HG02610 (cell line): ENCODE data around the gene TBPL1.
A peak's percentile ranks its signal among the peaks of the same experiment; 100 is the strongest.
"Not testable (repeated sequence)": the region's sequence is repeated elsewhere in the genome, so short reads cannot be mapped to it uniquely, and the experiment has no call there.

Source experiments
- ATAC-seq: cut with Tn5 transposase; IDR thresholded peaks from one replicate; pipeline ENCODE4 v1.9.1; 2021; ENCODE audit warnings: mild to moderate bottlenecking, moderate library complexity; ENCODE audit not compliant: unreplicated experiment

Gene TBPL1

GRCh38 chr6:133953634-133954415 is 801 bp downstream of the TBPL1 start:
- no peak for ATAC-seq

DNA sequence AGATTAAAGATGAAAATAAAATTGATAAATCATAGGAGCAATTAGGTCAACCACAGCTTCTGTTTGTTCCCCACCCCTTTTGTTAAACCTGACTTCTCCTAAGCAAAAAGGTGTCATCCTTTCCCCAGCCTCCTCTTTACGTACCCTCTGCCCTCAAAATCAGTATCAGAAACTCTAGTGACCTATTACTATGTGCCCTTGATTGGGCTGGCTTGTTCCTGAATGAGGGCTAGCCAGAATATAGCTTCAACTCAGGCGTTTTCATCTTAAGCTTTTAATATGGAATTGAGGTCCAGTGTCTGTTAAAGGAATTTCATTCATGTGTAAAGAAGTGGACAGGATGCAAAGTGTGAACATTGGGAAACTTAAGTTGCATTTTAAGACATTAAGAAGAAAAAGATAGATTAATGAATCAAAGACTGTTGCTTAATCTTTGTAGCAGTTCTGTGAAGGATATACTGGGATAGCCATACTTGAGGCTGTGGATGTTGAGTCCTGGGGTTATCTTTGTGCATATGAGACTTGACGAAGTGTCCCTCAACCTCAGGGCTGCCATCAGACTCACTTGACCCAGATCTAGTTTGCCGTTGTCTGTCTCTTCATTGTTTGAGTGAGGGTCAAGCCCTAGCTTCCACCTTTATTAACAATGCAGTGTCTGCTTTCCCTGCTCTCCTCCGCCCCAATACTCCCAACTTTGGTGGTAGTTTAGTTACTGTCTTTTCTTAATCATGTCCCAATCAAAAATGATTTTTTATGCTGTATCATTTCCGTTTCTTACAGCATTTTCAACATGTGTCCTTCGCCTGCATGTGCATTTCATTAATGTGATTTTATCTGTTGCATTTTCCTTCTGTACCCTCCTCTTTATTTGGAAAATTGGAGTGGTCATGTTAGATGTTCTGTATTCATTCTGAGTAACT is 1.9 kb downstream of the TBPL1 start:
- no peak for ATAC-seq

GRCh38 chr6:133955582-133956415 is 2.8 kb downstream of the TBPL1 start:
- ATAC-seq, result no peak

- no peak for ATAC-seq
These were observed 3.5 kb downstream of the TBPL1 start for GRCh38 chr6:133956416-133957049.

DNA sequence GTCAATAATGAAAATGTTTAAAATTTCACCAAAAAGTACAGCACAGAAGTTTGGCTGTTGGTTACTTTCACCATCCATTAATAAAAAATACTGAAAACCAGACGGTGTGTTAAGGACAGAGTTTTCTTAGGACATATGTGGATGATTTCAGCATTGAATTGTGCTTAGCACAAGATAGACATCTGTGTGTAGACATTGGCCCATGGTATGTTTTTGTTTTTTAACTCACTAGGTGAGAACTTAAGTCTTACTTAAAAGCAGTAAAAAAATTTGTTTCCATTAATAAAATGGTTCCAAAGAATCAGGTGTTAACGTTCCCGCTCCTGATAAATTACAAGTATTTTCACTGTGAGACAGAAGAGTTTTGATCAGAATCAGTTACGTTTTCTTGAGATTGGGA is 4.2 kb downstream of the TBPL1 start:
- no peak for ATAC-seq

DNA sequence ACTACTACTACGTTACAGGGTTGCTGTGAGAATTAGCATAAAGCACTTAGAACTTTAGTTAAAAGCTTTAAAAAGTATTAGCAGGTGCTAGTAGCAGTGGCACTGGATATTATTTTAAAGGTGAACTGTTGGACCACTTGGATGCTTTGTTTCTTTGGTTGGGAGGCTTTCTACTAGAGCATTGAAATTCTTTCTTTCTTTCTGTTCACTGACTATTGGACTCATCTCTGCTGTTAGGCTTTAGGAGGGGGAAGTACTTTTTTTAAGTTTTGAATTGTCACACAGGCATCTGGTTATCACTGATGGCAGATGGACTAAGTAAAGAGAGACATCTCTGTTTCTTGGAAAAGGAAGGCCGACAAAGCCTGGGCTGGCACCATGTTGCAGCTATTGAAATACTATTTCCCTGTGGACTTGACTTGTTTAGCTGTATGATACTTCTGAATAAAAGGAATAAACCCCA is 4.8 kb downstream of the TBPL1 start:
- ATAC-seq, result no peak

DNA sequence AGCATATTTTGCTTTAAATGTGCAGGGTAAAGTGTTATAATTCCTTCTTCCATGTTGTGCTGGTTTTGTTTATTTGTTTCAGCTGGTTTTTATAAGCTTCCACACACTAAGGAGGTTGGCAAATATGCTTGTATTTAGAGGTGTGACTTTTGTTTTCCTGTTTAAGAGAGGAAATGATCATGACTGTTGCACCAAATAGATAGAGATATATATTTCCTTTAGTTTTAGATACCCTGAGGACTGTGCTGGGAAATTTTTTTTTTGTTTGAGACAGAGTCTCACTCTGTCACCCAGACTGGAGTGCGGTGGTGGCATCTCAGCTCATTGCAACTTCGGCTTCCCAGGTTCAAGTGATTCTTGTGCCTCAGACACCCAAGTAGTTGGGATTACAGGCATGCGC is 5.8 kb downstream of the TBPL1 start:
- ATAC-seq, result no peak

- no peak for ATAC-seq
These were observed 6.8 kb downstream of the TBPL1 start for GRCh38 chr6:133959667-133960368.

DNA sequence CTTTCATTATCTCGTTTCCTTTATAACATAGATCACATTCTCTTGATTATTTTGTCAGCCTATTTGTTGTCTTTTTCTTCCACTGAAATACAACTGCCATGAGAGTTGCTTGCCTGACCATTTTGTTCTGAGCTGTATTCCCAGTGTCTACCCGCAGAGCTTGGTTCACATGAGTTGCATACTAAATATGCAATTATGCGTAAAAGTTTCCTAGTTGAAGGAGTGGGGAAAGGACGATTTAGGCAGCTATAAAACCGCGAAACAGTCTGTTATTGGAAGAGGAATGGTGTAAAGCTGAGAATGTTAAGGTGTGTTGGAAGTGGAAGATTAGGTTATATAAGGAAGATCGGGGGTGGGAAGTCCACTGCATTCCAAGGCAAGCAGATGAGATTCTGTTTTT is 8.8 kb downstream of the TBPL1 start:
- ATAC-seq, result no peak

- ATAC-seq, result peak; percentile 48
These were observed 11.0 kb downstream of the TBPL1 start for GRCh38 chr6:133964052-133964451.

GRCh38 chr6:133964702-133965101 is 11.7 kb downstream of the TBPL1 start:
- ATAC-seq, result no peak

DNA sequence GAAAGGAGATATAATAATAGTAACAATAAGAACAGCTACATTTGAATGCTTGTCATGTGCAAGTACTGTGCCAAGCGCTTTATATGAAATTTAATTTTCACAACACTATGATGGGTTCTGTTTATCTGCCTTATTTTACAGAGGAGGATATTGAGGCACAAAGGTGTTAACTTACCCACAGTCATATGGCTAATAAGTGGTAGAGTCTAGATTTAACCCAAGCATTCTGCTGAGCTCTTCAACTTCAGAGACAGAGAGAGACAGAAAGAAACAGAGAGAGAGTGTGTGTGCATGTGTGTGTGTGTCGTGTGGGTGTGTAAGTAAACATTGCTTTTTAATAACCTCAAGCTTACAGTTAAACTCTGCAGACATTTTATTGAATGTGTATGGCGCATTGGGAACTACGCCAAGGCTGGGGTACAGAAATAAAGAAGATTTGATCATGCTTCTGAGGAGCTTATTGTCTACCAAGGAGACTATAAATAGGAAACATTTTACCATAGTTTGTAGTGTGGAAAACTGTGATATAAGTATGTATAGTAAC is 12.9 kb downstream of the TBPL1 start:
- no peak for ATAC-seq

GRCh38 chr6:133966654-133967329 is 13.8 kb downstream of the TBPL1 start:
- peak; percentile 84 for ATAC-seq

DNA sequence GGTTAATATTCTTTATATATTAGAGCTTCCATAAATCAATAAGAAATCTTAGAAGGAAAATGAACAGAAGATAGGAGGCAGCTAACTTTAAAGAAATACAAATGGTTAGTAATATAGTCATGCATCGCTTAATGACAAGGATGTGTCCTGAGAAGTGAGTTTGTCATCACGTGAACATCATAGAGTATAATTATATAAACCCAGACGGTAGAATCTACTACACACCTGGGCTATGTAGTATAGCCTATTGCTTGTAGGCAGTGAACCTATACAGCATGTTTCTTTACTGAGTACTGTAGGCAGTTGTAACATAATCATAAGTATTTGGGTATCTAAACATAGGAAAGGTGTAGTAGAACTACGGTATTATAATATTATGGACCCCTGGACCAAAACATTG is 14.3 kb downstream of the TBPL1 start:
- ATAC-seq, result no peak

GRCh38 chr6:133967835-133968234 is 14.8 kb downstream of the TBPL1 start:
- ATAC-seq, result not testable (repeated sequence)

DNA sequence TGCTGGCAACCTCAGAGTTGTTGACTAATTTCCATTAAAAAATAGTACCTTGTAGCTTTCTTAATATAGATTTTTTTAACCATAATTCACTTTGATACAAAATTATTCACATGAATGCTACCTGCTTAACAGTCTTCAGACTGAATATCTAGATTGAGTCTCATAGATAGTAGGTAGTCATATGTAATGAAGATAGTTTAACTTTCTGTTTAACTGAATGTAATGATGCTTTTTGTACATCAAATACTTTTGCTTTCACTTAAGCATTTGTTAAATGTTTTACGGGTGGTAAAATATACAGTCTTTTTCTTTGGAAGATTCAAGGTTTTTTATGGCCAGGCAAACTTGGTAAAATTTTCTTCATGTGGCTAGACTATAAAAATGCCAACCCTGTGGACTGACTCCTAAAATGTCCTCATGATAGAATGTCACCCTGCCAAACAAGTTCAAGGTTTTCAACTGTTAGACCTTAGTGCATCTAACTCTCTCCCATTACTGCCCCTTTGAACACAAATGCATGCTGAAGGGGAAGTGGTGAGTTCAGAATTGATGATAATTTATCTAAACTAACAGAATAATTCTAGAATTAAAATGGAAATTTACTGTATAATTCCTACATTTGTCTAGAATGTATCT is 16.4 kb downstream of the TBPL1 start:
- no peak for ATAC-seq

DNA sequence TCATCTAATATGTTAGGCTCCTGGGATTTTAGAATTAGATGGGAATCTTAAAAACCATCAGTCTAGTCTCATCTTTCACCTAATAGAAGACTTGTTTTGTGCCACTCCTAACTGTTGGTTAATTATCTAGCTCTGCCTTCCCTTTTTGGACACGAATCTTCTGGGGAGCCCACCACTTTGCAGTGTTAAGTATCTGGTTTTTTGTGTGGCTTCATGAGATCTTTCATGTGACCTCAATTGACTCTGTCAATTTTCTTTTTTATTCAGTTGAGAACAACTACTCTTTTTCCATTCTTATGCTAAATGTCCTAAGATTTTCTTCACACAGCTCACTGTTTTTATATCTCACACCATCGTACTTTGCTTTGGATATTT is 16.9 kb downstream of the TBPL1 start:
- no peak for ATAC-seq

GRCh38 chr6:133971861-133972260 is 18.8 kb downstream of the TBPL1 start:
- no peak for ATAC-seq

DNA sequence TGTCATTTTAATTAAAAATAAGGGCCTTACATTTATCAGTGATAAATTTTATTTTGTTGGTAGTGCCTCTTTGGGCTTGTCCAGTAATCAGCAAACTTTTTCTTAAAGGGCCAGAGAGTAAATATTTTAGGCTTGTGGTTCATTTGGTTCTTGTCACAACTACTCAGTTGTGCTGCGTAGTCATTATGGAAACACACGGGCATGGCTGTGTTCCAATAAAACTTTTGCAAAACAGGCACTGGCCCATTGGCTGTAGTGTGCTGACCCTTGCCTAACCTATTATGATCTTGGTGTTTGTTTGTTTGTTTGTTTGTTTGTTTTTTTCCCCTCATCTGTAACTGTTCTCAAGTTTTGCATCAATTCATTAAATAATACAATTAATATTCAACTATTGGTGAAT is 19.4 kb downstream of the TBPL1 start:
- no peak for ATAC-seq
